Astrocyte (in vitro differentiated cells and primary cell): ENCODE measurements around the gene USP17L26.

Source experiments
- EZH2 ChIP-seq: IDR thresholded peaks from 2 replicates; pipeline ENCODE4 v1.6.1; 2012; ENCODE audit warnings: mild to moderate bottlenecking, low read length, inconsistent platforms; ENCODE audit not compliant: insufficient read depth
- TF ChIP-seq, protein P1 (sequence below): IDR thresholded peaks from 2 replicates; pipeline ENCODE4 v1.5.1; 2011; ENCODE audit warnings: low read depth, mild to moderate bottlenecking, inconsistent platforms, low read length, moderate library complexity; ENCODE audit not compliant: insufficient read depth

DNA sequence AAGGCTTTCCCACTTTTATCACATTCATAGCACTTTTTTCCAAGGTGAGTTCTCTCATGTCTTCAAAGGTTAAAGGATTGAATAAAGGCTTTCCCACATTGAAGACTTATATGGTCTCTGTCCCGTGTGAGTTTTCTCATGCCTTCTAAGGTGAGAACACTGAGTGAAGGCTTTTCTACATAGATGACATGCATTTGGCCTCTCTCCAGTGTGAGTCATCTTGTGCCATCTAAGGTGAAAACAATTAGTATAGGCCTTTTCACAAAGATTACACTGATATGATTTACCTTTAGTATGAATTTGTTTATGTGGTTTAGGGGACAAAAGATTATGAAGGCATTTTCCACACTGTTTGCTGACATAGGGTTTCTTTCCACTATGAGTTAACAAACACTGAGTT lies 49.7 kb downstream of the USP17L26 start:
- TF ChIP-seq, protein P1, sequence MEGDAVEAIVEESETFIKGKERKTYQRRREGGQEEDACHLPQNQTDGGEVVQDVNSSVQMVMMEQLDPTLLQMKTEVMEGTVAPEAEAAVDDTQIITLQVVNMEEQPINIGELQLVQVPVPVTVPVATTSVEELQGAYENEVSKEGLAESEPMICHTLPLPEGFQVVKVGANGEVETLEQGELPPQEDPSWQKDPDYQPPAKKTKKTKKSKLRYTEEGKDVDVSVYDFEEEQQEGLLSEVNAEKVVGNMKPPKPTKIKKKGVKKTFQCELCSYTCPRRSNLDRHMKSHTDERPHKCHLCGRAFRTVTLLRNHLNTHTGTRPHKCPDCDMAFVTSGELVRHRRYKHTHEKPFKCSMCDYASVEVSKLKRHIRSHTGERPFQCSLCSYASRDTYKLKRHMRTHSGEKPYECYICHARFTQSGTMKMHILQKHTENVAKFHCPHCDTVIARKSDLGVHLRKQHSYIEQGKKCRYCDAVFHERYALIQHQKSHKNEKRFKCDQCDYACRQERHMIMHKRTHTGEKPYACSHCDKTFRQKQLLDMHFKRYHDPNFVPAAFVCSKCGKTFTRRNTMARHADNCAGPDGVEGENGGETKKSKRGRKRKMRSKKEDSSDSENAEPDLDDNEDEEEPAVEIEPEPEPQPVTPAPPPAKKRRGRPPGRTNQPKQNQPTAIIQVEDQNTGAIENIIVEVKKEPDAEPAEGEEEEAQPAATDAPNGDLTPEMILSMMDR, result no peak
- TF ChIP-seq EZH2, result no peak
